Measurements from ENCODE around the gene NFATC3. TPM values are rescaled to one million over a fixed set of nuclear protein-coding genes. Genes with fewer than 3 reads are reported as not detected.

The NFATC3 gene
- total RNA-seq, 4 donors from 2014 or later, result 27.5 to 107 (median 41.6) TPM

DNA sequence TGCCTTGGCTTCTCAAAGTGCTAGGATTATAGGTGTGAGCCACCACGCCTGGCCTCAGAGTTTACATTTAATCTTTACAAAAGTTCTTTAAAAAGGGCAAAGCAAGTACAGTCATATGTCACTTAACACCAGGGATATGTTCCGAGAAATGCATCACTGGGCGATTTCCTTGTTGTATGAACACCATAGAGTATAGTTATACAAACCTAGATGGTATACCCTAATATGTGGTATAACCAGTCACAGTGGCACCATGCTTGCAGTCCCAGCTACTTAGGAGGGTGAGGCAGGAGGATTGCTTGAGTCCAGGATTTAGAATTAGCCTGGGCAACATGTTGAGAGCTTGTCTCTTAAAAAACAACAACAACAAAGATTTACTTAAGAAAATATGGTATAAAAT, 51.3 kb downstream of the NFATC3 start:
- 94 to 100% methylated on average over 1 to 3 of the region's 3 CpGs for WGBS, 2 donors (ENCODE audit: low coverage in 1 of 2)
- peaks cover 0 to 14% (median 3%) of the 10 kb centered on the region in 4 donors for H3K4me1 ChIP-seq
- intact Hi-C loops (cut with DNase I; ENCODE audit: low total_unique reads) (no loop called here), in situ Hi-C loops (cut with MboI; ENCODE audit: low pct_ligation_motif_present in 1 of 4, low pct_unique_long_range_greater_than_20kb in 1 of 4, low sequenced_read_pairs in 3 of 4) (no loop called here)
- no peak overlapping the region for H3K4me3 ChIP-seq
- DNase-seq, result no peak
- H3K36me3 ChIP-seq, result peaks cover 0 to 7% (median 0%) of the 10 kb centered on the region in 4 donors
- TF ChIP-seq, protein P1, sequence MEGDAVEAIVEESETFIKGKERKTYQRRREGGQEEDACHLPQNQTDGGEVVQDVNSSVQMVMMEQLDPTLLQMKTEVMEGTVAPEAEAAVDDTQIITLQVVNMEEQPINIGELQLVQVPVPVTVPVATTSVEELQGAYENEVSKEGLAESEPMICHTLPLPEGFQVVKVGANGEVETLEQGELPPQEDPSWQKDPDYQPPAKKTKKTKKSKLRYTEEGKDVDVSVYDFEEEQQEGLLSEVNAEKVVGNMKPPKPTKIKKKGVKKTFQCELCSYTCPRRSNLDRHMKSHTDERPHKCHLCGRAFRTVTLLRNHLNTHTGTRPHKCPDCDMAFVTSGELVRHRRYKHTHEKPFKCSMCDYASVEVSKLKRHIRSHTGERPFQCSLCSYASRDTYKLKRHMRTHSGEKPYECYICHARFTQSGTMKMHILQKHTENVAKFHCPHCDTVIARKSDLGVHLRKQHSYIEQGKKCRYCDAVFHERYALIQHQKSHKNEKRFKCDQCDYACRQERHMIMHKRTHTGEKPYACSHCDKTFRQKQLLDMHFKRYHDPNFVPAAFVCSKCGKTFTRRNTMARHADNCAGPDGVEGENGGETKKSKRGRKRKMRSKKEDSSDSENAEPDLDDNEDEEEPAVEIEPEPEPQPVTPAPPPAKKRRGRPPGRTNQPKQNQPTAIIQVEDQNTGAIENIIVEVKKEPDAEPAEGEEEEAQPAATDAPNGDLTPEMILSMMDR (IDR thresholded peaks at IDR 0.05), result no peak
- no peak for TF ChIP-seq POLR2AphosphoS5 (IDR thresholded peaks at IDR 0.05)
- no peak for TF ChIP-seq POLR2A (IDR thresholded peaks at IDR 0.05)
- TF ChIP-seq EP300 (IDR thresholded peaks at IDR 0.05; ENCODE audit: low read depth), result no peak
- no peaks in the 10 kb centered on the region for H3K9me3 ChIP-seq
- H3K27ac ChIP-seq, result no peak overlapping the region
- H3K27me3 ChIP-seq, result no peaks in the 10 kb centered on the region

DNA sequence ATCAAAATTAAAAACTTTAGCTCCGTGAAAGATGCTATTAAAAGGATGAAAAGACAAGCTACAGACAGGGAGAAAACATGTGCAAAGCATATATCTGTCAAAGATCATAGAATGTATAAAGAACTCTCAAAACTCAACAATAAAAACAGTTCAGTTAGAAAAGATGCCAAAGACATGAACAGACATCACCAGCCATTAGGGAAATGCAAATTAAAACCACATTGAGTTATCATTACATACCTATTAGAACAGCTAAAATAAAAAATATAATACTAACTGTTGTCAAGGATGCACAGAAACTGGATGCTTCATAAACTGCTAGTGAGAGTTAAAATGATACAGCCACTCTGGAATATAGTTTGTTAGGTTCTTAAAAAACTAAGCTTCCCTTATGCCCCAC, 58.8 kb downstream of the NFATC3 start:
- peaks cover 0 to 36% (median 18%) of the 10 kb centered on the region in 4 donors for H3K4me1 ChIP-seq
- H3K9me3 ChIP-seq, result no peaks in the 10 kb centered on the region
- DNase-seq, result no peak
- 75 to 86% methylated on average over 1 of the region's 1 CpG for WGBS, 2 donors (ENCODE audit: low coverage in 1 of 2)
- no peaks in the 10 kb centered on the region for H3K27me3 ChIP-seq
- H3K36me3 ChIP-seq, result peaks cover 0 to 3% (median under 1%) of the 10 kb centered on the region in 4 donors
- H3K4me3 ChIP-seq, result no peak overlapping the region
- TF ChIP-seq POLR2AphosphoS5 (IDR thresholded peaks at IDR 0.05) (no peak), POLR2A (IDR thresholded peaks at IDR 0.05) (no peak), EP300 (IDR thresholded peaks at IDR 0.05; ENCODE audit: low read depth) (no peak)
- TF ChIP-seq, protein P1 (IDR thresholded peaks at IDR 0.05), result no peak
- in situ Hi-C loops (cut with MboI; ENCODE audit: low pct_ligation_motif_present in 1 of 4, low pct_unique_long_range_greater_than_20kb in 1 of 4, low sequenced_read_pairs in 3 of 4), result loop anchor here in 1 of 4 donors (5.0 kb wide), 1 partner anchor 47 kb away; no protein-coding TSS in a partner anchor
- no peak overlapping the region for H3K27ac ChIP-seq
- intact Hi-C loops (cut with DNase I; ENCODE audit: low total_unique reads), result no loop called here

DNA sequence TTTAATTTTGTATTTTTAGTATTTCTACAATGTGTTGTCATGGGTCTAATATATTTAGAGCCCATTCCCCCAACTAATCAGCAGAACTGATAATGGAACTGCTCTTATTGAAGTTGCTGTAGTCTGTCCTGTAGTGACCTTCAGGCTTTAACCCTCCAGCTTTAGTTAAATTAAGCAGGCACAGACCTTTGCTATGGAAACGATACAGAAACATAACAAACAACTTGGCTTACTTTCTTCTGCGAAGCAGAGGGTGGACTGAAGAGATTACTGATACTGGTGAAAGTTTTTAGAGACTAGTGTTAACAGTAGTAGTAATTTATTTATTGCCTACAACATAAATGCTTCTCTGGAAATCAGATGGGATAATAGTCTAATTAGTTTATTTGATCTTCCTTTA, 61.4 kb downstream of the NFATC3 start:
- WGBS, 2 donors (ENCODE audit: low coverage in 1 of 2), result 46 to 65% methylated on average over 2 of the region's 2 CpGs
- DNase-seq, result no peak
- no peak for TF ChIP-seq POLR2A (IDR thresholded peaks at IDR 0.05)
- no peak for TF ChIP-seq EP300 (IDR thresholded peaks at IDR 0.05; ENCODE audit: low read depth)
- TF ChIP-seq, protein P1 (IDR thresholded peaks at IDR 0.05), result no peak
- no peak for TF ChIP-seq POLR2AphosphoS5 (IDR thresholded peaks at IDR 0.05)
- no peaks in the 10 kb centered on the region for H3K9me3 ChIP-seq
- intact Hi-C loops (cut with DNase I; ENCODE audit: low total_unique reads) (no loop called here), in situ Hi-C loops (cut with MboI; ENCODE audit: low pct_ligation_motif_present in 1 of 4, low pct_unique_long_range_greater_than_20kb in 1 of 4, low sequenced_read_pairs in 3 of 4) (no loop called here)
- peaks cover 0 to 33% (median 18%) of the 10 kb centered on the region in 4 donors for H3K4me1 ChIP-seq
- H3K4me3 ChIP-seq, result no peak overlapping the region
- peaks cover 0 to under 1% (median 0%) of the 10 kb centered on the region in 4 donors for H3K36me3 ChIP-seq
- H3K27me3 ChIP-seq, result no peaks in the 10 kb centered on the region
- peak overlapping the region in 1 of 4 donors; percentile 24 for H3K27ac ChIP-seq

- H3K4me1 ChIP-seq, result peaks cover 0 to 24% (median 13%) of the 10 kb centered on the region in 4 donors
- DNase-seq, result no peak
- intact Hi-C loops (cut with DNase I; ENCODE audit: low total_unique reads), result no loop called here
- TF ChIP-seq EP300 (IDR thresholded peaks at IDR 0.05; ENCODE audit: low read depth) (no peak), POLR2A (IDR thresholded peaks at IDR 0.05) (no peak), POLR2AphosphoS5 (IDR thresholded peaks at IDR 0.05) (no peak)
- TF ChIP-seq, protein P1 (IDR thresholded peaks at IDR 0.05), result no peak
- H3K9me3 ChIP-seq, result no peaks in the 10 kb centered on the region
- WGBS, 2 donors (ENCODE audit: low coverage in 1 of 2), result 88 to 96% methylated on average over 1 of the region's 1 CpG
- peak overlapping the region in 1 of 4 donors; percentile 17 for H3K27ac ChIP-seq
- in situ Hi-C loops (cut with MboI; ENCODE audit: low pct_ligation_motif_present in 1 of 4, low pct_unique_long_range_greater_than_20kb in 1 of 4, low sequenced_read_pairs in 3 of 4), result no loop called here
- no peaks in the 10 kb centered on the region for H3K27me3 ChIP-seq
- no peaks in the 10 kb centered on the region for H3K36me3 ChIP-seq
- no peak overlapping the region for H3K4me3 ChIP-seq
Observed at GRCh38 chr16:68147444-68147843, 62.3 kb downstream of the NFATC3 start.
